ENCODE results near the gene MTM1.

DNA sequence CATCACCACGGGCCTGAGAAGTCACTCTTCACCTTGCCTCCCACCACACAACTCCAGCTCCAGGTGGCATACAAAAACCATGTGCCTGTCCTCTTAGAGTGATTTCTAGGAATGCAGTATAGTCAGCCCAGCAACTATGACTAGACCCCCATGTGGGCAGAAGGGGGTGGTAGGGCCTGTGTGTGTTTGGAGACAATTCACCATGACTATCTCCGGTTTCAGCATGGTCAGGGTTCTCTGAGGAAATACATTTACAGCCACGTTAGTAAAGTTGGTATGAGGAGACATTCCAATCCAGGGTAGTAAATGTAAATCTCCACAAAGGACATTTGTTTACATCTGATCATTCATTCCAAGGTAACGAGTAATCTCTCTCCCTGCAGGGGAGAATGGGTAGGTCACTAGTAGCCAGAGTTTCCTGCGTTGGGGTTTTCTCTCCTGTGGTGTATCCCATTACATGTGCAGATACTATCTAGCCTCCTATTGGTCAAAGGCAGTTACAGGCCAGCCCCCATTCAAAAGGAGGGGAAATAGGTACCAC, 120.6 kb downstream of the MTM1 start:
- no peak for TF ChIP-seq ZNF266 (tag by site-specific recombination; IDR thresholded peaks at IDR 0.05; ENCODE audit: low read depth)
- TF ChIP-seq ZNF530 (tag by site-specific recombination; IDR thresholded peaks at IDR 0.05; ENCODE audit: low read depth): no peak
- TF ChIP-seq MYNN (tag by site-specific recombination; IDR thresholded peaks at IDR 0.05; ENCODE audit: borderline replicate concordance): no peak
- TF ChIP-seq PATZ1 (tag by site-specific recombination; IDR thresholded peaks at IDR 0.05): no peak
- TF ChIP-seq ZNF843 (tag by site-specific recombination; IDR thresholded peaks at IDR 0.05): no peak
- TF ChIP-seq ZNF155 (tag by site-specific recombination; IDR thresholded peaks at IDR 0.05): no peak
- TF ChIP-seq, protein P1, sequence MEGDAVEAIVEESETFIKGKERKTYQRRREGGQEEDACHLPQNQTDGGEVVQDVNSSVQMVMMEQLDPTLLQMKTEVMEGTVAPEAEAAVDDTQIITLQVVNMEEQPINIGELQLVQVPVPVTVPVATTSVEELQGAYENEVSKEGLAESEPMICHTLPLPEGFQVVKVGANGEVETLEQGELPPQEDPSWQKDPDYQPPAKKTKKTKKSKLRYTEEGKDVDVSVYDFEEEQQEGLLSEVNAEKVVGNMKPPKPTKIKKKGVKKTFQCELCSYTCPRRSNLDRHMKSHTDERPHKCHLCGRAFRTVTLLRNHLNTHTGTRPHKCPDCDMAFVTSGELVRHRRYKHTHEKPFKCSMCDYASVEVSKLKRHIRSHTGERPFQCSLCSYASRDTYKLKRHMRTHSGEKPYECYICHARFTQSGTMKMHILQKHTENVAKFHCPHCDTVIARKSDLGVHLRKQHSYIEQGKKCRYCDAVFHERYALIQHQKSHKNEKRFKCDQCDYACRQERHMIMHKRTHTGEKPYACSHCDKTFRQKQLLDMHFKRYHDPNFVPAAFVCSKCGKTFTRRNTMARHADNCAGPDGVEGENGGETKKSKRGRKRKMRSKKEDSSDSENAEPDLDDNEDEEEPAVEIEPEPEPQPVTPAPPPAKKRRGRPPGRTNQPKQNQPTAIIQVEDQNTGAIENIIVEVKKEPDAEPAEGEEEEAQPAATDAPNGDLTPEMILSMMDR (tag by site-specific recombination; IDR thresholded peaks at IDR 0.05): no peak
- TF ChIP-seq, protein P2, sequence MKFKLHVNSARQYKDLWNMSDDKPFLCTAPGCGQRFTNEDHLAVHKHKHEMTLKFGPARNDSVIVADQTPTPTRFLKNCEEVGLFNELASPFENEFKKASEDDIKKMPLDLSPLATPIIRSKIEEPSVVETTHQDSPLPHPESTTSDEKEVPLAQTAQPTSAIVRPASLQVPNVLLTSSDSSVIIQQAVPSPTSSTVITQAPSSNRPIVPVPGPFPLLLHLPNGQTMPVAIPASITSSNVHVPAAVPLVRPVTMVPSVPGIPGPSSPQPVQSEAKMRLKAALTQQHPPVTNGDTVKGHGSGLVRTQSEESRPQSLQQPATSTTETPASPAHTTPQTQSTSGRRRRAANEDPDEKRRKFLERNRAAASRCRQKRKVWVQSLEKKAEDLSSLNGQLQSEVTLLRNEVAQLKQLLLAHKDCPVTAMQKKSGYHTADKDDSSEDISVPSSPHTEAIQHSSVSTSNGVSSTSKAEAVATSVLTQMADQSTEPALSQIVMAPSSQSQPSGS (tag by site-specific recombination; IDR thresholded peaks at IDR 0.05; ENCODE audit: low read depth): no peak
- TF ChIP-seq ZBTB20 (tag by site-specific recombination; IDR thresholded peaks at IDR 0.05): no peak
- TF ChIP-seq REST (tag by site-specific recombination; IDR thresholded peaks at IDR 0.05): no peak
- no peak for TF ChIP-seq ZNF423 (tag by site-specific recombination; IDR thresholded peaks at IDR 0.05)
